ENCODE data around the gene PLEKHG5.
"Not testable (repeated sequence)": the region's sequence is repeated elsewhere in the genome, so short reads cannot be mapped to it uniquely, and the experiment has no call there.

DNA sequence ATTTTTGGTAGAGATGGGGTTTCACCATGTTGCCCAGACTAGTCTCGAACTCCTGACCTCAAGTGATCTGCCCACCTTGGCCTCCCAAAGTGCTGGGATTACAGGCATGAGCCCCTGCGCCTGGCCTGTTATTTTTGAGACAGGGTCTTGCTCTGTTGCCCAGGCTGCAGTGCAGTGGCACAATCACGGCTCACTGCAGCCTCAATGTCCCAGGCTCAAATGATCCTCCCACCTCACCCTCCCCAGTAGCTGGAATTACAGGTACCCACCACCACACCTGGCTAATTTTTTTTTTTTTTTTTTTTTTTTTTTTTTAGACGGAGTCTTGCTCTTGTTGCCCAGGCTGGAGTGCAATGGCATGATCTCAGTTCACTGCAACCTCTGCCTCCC is 2.4 kb upstream of the PLEKHG5 start:
- TF ChIP-seq CTCF (IDR thresholded peaks at IDR 0.05; ENCODE audit: low read depth, low read length); EZH2phosphoT487 (IDR thresholded peaks at IDR 0.05; ENCODE audit: low read depth): not testable (repeated sequence)
